H1 (cell line): ENCODE results near the gene SAMD4A. TPM values are rescaled to one million over a fixed set of nuclear protein-coding genes. Genes with fewer than 3 reads are reported as not detected.

Experiments used
- CTCF ChIA-PET: fragments of 300-600 bp; sonication (Branson Sonifier 250); formaldehyde crosslinking; loops from one replicate; lab custom pipeline; 2021; ENCODE audit not compliant: partially characterized antibody; lab: Charles Lee
- POLR2A ChIA-PET: fragments of 300-600 bp; sonication (Branson Sonifier 250); formaldehyde crosslinking; loops from one replicate; lab custom pipeline; 2021; ENCODE audit warnings: inconsistent platforms; ENCODE audit not compliant: partially characterized antibody; lab: Charles Lee
- DNase-seq, 2 experiments: peaks; one replicate each; pipeline versions ENCODE4 v3.0.0 to v3.0.0-alpha.2; 2010 to 2022; ENCODE audit warnings: low spot score in 2 of 2, low read depth in 1 of 2, mixed read lengths in 1 of 2
- FAIRE-seq: peaks from 2 replicates; lab custom pipeline; 2011; peaks lifted over from hg19 to GRCh38; lab: Jason Lieb, UNC
- H2AFZ ChIP-seq: 2 replicates; pipeline ENCODE4 v1.8.1; 2012; ENCODE audit warnings: low read length, inconsistent platforms
- H2AK5ac ChIP-seq: 2 replicates; pipeline ENCODE4 v1.6.1; 2013; ENCODE audit warnings: low read depth, low read length
- H2BK120ac ChIP-seq: replicated peaks from 2 replicates; pipeline ENCODE3; 2013; ENCODE audit warnings: low read depth, low read length, inconsistent platforms
- H2BK12ac ChIP-seq: 2 replicates; pipeline ENCODE4 v1.6.1; 2013; ENCODE audit warnings: low read depth, low read length
- H2BK15ac ChIP-seq: 2 replicates; pipeline ENCODE4 v1.6.1; 2013; ENCODE audit warnings: low read length
- H2BK20ac ChIP-seq: 2 replicates; pipeline ENCODE4 v1.6.1; 2013; ENCODE audit warnings: low read length
- H2BK5ac ChIP-seq: 2 replicates; pipeline ENCODE4 v1.6.1; 2013; ENCODE audit warnings: low read depth, low read length
- H3K14ac ChIP-seq: 2 replicates; pipeline ENCODE4 v1.6.1; 2013; ENCODE audit warnings: inconsistent platforms; ENCODE audit not compliant: insufficient read length
- H3K18ac ChIP-seq: 2 replicates; pipeline ENCODE4 v1.6.1; 2013; ENCODE audit warnings: low read length; ENCODE audit errors: extremely low read depth
- H3K23ac ChIP-seq: 2 replicates; pipeline ENCODE4 v1.6.1; 2013; ENCODE audit warnings: inconsistent platforms; ENCODE audit not compliant: insufficient read length
- H3K23me2 ChIP-seq: 2 replicates; pipeline ENCODE4 v1.6.1; 2013; ENCODE audit warnings: low read depth, low read length
- H3K27ac ChIP-seq: 2 replicates; pipeline ENCODE4 v1.6.1; 2011; ENCODE audit warnings: low read depth, low read length, inconsistent platforms
- H3K27me3 ChIP-seq, 4 experiments: replicated peaks in 1 of 4; 1 replicate in 1 of 4; 2 replicates in 3 of 4; pipeline versions ENCODE4 v1.6.1 to v1.8.1; 2011 to 2013; ENCODE audit warnings: low read length in 3 of 4, mild to moderate bottlenecking in 3 of 4, inconsistent platforms in 2 of 4, mixed read lengths in 2 of 4, moderate library complexity in 1 of 4; ENCODE audit not compliant: control insufficient read depth in 3 of 4, insufficient read depth in 3 of 4; ENCODE audit errors: extremely low read depth in 1 of 4
- H3K36me3 ChIP-seq, 4 experiments: 2 replicates each; pipeline versions ENCODE4 v1.6.1 to v1.8.1; 2011 to 2013; ENCODE audit warnings: mild to moderate bottlenecking in 4 of 4, low read length in 3 of 4, moderate library complexity in 2 of 4, control low read depth in 1 of 4, inconsistent platforms in 1 of 4; ENCODE audit not compliant: insufficient read depth in 4 of 4, control insufficient read depth in 2 of 4
- H3K4ac ChIP-seq: replicated peaks from 2 replicates; pipeline ENCODE3; 2013; ENCODE audit warnings: low read length, low read depth, mixed read lengths, inconsistent platforms; ENCODE audit not compliant: insufficient read length
- H3K4me1 ChIP-seq, 4 experiments: replicated peaks in 1 of 4; 1 replicate in 1 of 4; 2 replicates in 3 of 4; pipeline versions ENCODE4 v1.6.1 to v1.8.1; 2011 to 2013; ENCODE audit warnings: low read length in 3 of 4, inconsistent platforms in 2 of 4, mixed read lengths in 1 of 4; ENCODE audit not compliant: insufficient read depth in 4 of 4, control insufficient read depth in 3 of 4
- H3K4me2 ChIP-seq, 2 experiments: 2 replicates each; pipeline versions ENCODE4 v1.6.1 to v1.8.1; 2011 to 2013; ENCODE audit warnings: low read depth in 2 of 2, low read length in 2 of 2, control low read depth in 1 of 2, inconsistent platforms in 1 of 2, mild to moderate bottlenecking in 1 of 2; ENCODE audit not compliant: insufficient read depth in 1 of 2
- H3K4me3 ChIP-seq, 4 experiments: fragments of 200-600, 300-600 bp in 1 of 4; sonication (generic), shearing (Covaris generic), sonication (Bioruptor Twin) in 1 of 4; 2 replicates each; pipeline versions ENCODE4 v1.5.1 to v1.8.1; 2011 to 2016; ENCODE audit warnings: low read length in 4 of 4, low read depth in 3 of 4, control low read depth in 2 of 4, inconsistent platforms in 2 of 4, mild to moderate bottlenecking in 2 of 4, mixed read lengths in 1 of 4, moderate library complexity in 1 of 4; ENCODE audit not compliant: insufficient read depth in 2 of 4; ENCODE audit errors: extremely low read depth in 1 of 4
- H3K56ac ChIP-seq: replicated peaks from 2 replicates; pipeline ENCODE3; 2013; ENCODE audit warnings: low read depth, mild to moderate bottlenecking, mixed read lengths, low read length, inconsistent platforms; ENCODE audit not compliant: insufficient read length
- H3K79me1 ChIP-seq: 2 replicates; pipeline ENCODE4 v1.6.1; 2013; ENCODE audit warnings: low read depth, low read length, control low read depth
- H3K79me2 ChIP-seq, 2 experiments: 2 replicates each; pipeline versions ENCODE4 v1.6.1 to v1.8.1; 2012 to 2013; ENCODE audit warnings: low read length in 2 of 2, mild to moderate bottlenecking in 2 of 2, inconsistent platforms in 1 of 2; ENCODE audit not compliant: insufficient read depth in 2 of 2, control insufficient read depth in 1 of 2
- H3K9ac ChIP-seq, 4 experiments: replicated peaks in 1 of 4; 1 replicate in 1 of 4; 2 replicates in 3 of 4; pipeline versions ENCODE4 v1.6.1 to v1.8.1; 2011 to 2013; ENCODE audit warnings: low read depth in 3 of 4, low read length in 3 of 4, control low read depth in 2 of 4, mild to moderate bottlenecking in 2 of 4, moderate library complexity in 2 of 4, inconsistent platforms in 1 of 4; ENCODE audit errors: extremely low read depth in 1 of 4
- H3K9me3 ChIP-seq, 2 experiments: 2 replicates each; pipeline versions ENCODE4 v1.6.1 to v1.8.1; 2012 to 2013; ENCODE audit warnings: mild to moderate bottlenecking in 2 of 2, moderate library complexity in 2 of 2, control low read depth in 1 of 2, inconsistent platforms in 1 of 2, low read depth in 1 of 2, low read length in 1 of 2, mixed read lengths in 1 of 2; ENCODE audit not compliant: insufficient read depth in 2 of 2
- H4K20me1 ChIP-seq, 2 experiments: replicated peaks in 1 of 2; 2 replicates each; pipeline versions ENCODE3 to v1.8.1; 2011 to 2013; ENCODE audit warnings: inconsistent platforms in 2 of 2, low read length in 2 of 2, mild to moderate bottlenecking in 1 of 2; ENCODE audit not compliant: insufficient read depth in 2 of 2, control insufficient read depth in 1 of 2
- H4K5ac ChIP-seq: 2 replicates; pipeline ENCODE4 v1.6.1; 2013; ENCODE audit warnings: low read length, low read depth, mixed read lengths, inconsistent platforms; ENCODE audit not compliant: insufficient read length
- H4K8ac ChIP-seq: 2 replicates; pipeline ENCODE4 v1.8.0; 2013; ENCODE audit warnings: mild to moderate bottlenecking, moderate library complexity, low read length, inconsistent platforms; ENCODE audit not compliant: insufficient read depth; ENCODE audit errors: extremely low read depth
- H4K91ac ChIP-seq: replicated peaks from 2 replicates; pipeline ENCODE3; 2013; ENCODE audit warnings: low read length, mixed read lengths, inconsistent platforms; ENCODE audit not compliant: insufficient read length
- BRCA1 ChIP-seq: IDR thresholded peaks from 2 replicates; pipeline ENCODE4 v1.6.1; 2012; ENCODE audit warnings: low read depth, low read length, improper control_type of control experiment
- CBX8 ChIP-seq: fragments of 300-800, 300-1000 bp; sonication (generic); IDR thresholded peaks from 2 replicates; pipeline ENCODE4 v1.7.1; 2016; ENCODE audit warnings: low read depth, low read length, borderline replicate concordance
- CHD1 ChIP-seq: IDR thresholded peaks from 2 replicates; pipeline ENCODE4 v1.6.1; 2012; ENCODE audit warnings: low read depth, low read length, improper control_type of control experiment
- CHD2 ChIP-seq: IDR thresholded peaks from 2 replicates; pipeline ENCODE4 v1.6.1; 2012; ENCODE audit warnings: low read length, improper control_type of control experiment
- CREB1 ChIP-seq: IDR thresholded peaks from 2 replicates; pipeline ENCODE4 v1.6.1; 2012; ENCODE audit warnings: inconsistent platforms
- GTF2F1 ChIP-seq: IDR thresholded peaks from 2 replicates; pipeline ENCODE4 v1.6.1; 2012; ENCODE audit warnings: low read depth, low read length, improper control_type of control experiment, borderline replicate concordance
- JUND ChIP-seq: IDR thresholded peaks from 2 replicates; pipeline ENCODE4 v1.6.1; 2011; ENCODE audit warnings: mild to moderate bottlenecking, improper control_type of control experiment, low read length
- KDM5A ChIP-seq: fragments of 200-600 bp; IDR thresholded peaks from 2 replicates; pipeline ENCODE4 v1.7.1; 2012; ENCODE audit warnings: mild to moderate bottlenecking, low read length, inconsistent platforms, mixed read lengths
- PHF8 ChIP-seq: fragments of 200-600 bp; sonication (generic); conservative IDR thresholded peaks from 2 replicates; pipeline ENCODE4 v1.7.1; 2012; ENCODE audit warnings: low read depth, mild to moderate bottlenecking, inconsistent platforms, low read length, moderate library complexity
- POLR2AphosphoS5 ChIP-seq: IDR thresholded peaks from 2 replicates; pipeline ENCODE4 v1.6.1; 2011; ENCODE audit warnings: low read depth, low read length
- RFX5 ChIP-seq: IDR thresholded peaks from 2 replicates; pipeline ENCODE4 v1.6.1; 2011; ENCODE audit warnings: low read depth, low read length, improper control_type of control experiment, borderline replicate concordance
- SP2 ChIP-seq: IDR thresholded peaks from 2 replicates; pipeline ENCODE4 v1.6.1; 2012; ENCODE audit warnings: mild to moderate bottlenecking, low read length, inconsistent platforms
- TAF1 ChIP-seq: IDR thresholded peaks from 2 replicates; pipeline ENCODE4 v1.6.1; 2011; ENCODE audit warnings: mild to moderate bottlenecking, low read depth, low read length
- TBP ChIP-seq: IDR thresholded peaks from 2 replicates; pipeline ENCODE4 v1.6.1; 2011; ENCODE audit warnings: low read depth, low read length, improper control_type of control experiment
- USF2 ChIP-seq: IDR thresholded peaks from 2 replicates; pipeline ENCODE4 v1.6.1; 2011; ENCODE audit warnings: low read length, improper control_type of control experiment
- WGBS, 2 experiments: shearing (Covaris generic) in 1 of 2; methylation state at CpG; one replicate each; pipeline versions ENCODE4 v1.1.6 to v1.1.7; 2013 to 2015; ENCODE audit warnings: low lambda C conversion rate in 2 of 2, mixed read lengths in 2 of 2, inconsistent platforms in 1 of 2, low coverage in 1 of 2, missing lambda C conversion rate in 1 of 2; ENCODE audit not compliant: insufficient replicate concordance in 2 of 2, insufficient coverage in 1 of 2, insufficient read length in 1 of 2; ENCODE audit errors: extremely low coverage in 1 of 2, missing lambda C conversion rate in 1 of 2; 5-methylcytosine and 5-hydroxymethylcytosine counted together
- polyA plus RNA-seq, 7 experiments: library from polyadenylated mRNA; depleted of rRNA in 3 of 7; stranded (reverse) in 5 of 7; unstranded in 2 of 7; fragments of >200 nt in 5 of 7; fragments of 200-250 nt in 2 of 7; gene quantifications; 1 replicate in 5 of 7; 2 replicates in 1 of 7; 4 replicates in 1 of 7; pipeline versions ENCODE4 v1.2.1 to v1.2.3, GENCODE V29; 2011 to 2013; ENCODE audit warnings: missing spikeins in 2 of 7, mixed read lengths in 2 of 7
- total RNA-seq: library from RNA; stranded (reverse); fragmentation: NEBNext Ultra II Directional; extraction: Animal tissue kit (Norgen Biotek cat#: 25700); gene quantifications from 2 replicates; pipeline ENCODE4 v1.2.1, GENCODE V29; 2021

Gene SAMD4A
- total and polyA plus RNA-seq, 2 of the 8 experiments (the other 6 are each of a cell fraction or from before 2014, with no cell fraction given) = 2.4 to 12.3 TPM

DNA sequence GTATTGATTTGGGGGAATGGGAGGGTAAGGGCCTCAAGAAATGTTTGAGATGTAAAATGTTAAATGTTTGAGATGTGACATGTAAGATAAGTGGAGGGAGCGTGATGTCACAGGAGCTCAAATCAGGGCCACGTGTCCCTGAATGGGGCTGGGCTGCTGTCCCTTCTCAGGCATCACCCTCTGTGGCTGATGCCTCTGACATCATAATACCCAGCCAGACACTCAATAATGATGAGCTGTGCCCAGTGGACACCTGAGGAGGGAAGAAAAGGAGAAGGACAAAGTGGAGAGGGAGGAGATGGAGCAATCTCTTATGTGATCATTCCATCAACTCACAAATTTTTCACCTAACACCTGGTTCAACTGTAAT is 120.8 kb downstream of the SAMD4A start:
- peak overlapping the region; percentile 39 for H4K91ac ChIP-seq
- DNase-seq (no peak), FAIRE-seq (no peak)
- H2BK12ac ChIP-seq = peak overlapping the region; percentile 4; the same call in 1 of the 2 replicates
- H3K4me2 ChIP-seq = no peak overlapping the region
- no peak overlapping the region for H3K56ac ChIP-seq
- no peaks in the 10 kb centered on the region for H4K20me1 ChIP-seq
- no peak overlapping the region for H2BK20ac ChIP-seq
- H3K36me3 ChIP-seq = no peaks in the 10 kb centered on the region
- no peaks in the 10 kb centered on the region for H3K27me3 ChIP-seq
- no peak overlapping the region for H4K8ac ChIP-seq
- H3K4me3 ChIP-seq = no peak overlapping the region
- POLR2A ChIA-PET = interaction anchor here (2.6 kb wide), 1 partner anchor 121 kb away, joined by 16 read pairs; the partner anchor contains the start of gene SAMD4A
- H4K5ac ChIP-seq = no peak overlapping the region
- CTCF ChIA-PET = interaction anchor here (0.9 to 7.2 kb wide), 7 partner anchors 12 to 114 kb away, joined by 3 to 53 read pairs (median 3); no protein-coding TSS in a partner anchor
- no peak overlapping the region for H3K4ac ChIP-seq
- no peak overlapping the region; the same call in 1 of the 2 replicates for H2BK5ac ChIP-seq
- H3K9ac ChIP-seq = no peak overlapping the region
- H3K9me3 ChIP-seq = no peaks in the 10 kb centered on the region
- 0 out of 2 replicates have a peak overlapping the region, but pooled peaks have one; percentile 12 for H2BK15ac ChIP-seq
- no peaks in the 10 kb centered on the region; the same call in 1 of the 2 replicates for H3K23me2 ChIP-seq
- no peak overlapping the region for H3K27ac ChIP-seq
- H3K79me1 ChIP-seq = no peaks in the 10 kb centered on the region; the same call in 1 of the 2 replicates
- H3K23ac ChIP-seq = no peak overlapping the region
- no peak overlapping the region for H3K18ac ChIP-seq
- no peak overlapping the region for H3K14ac ChIP-seq
- peaks cover 0 to 6% of the 10 kb centered on the region in 2 experiments; a peak in 1 of 4 replicates for H3K79me2 ChIP-seq
- H2BK120ac ChIP-seq = no peak overlapping the region
- WGBS, 2 experiments = 83% methylated on average over 2 of the region's 2 CpGs; no CpG with 5 or more reads in 1 of the 2 experiments
- H3K4me1 ChIP-seq = peaks cover 6 to 16% (median 9%) of the 10 kb centered on the region in 4 experiments
- H2AFZ ChIP-seq = no peak overlapping the region
- peak overlapping the region; percentile 45; the same call in 1 of the 2 replicates for H2AK5ac ChIP-seq
- no peak for TF ChIP-seq RFX5
- no peak for TF ChIP-seq KDM5A
- TF ChIP-seq TAF1 = no peak
- no peak for TF ChIP-seq POLR2AphosphoS5
- TF ChIP-seq CHD1 = no peak
- no peak for TF ChIP-seq PHF8
- TF ChIP-seq SP2 = no peak
- no peak for TF ChIP-seq CREB1
- no peak for TF ChIP-seq GTF2F1
- no peak for TF ChIP-seq TBP
- TF ChIP-seq CHD2 = no peak
- no peak for TF ChIP-seq JUND
- TF ChIP-seq CBX8 = no peak
- TF ChIP-seq BRCA1 = no peak
- no peak for TF ChIP-seq USF2
